Uterus (tissue), 4 donors: ENCODE results near the gene DNAJC24. TPM values are rescaled to one million over a fixed set of nuclear protein-coding genes. Genes with fewer than 3 reads are reported as not detected.

Source experiments
- DNase-seq, 2 donors: peaks; one replicate each; pipeline ENCODE4 v3.0.0-alpha.2; 2019 to 2020
- H3K27ac ChIP-seq, 2 donors: fragments of 200-600 bp; sonication (generic); 1 replicate in 1 of 2; 2 replicates in 1 of 2; pipeline ENCODE4 v1.5.1; 2016 to 2018
- H3K27me3 ChIP-seq, 2 donors: fragments of 200-600 bp; sonication (generic); one replicate each; pipeline ENCODE4 v1.5.1; 2018 to 2019; ENCODE audit warnings: control low read depth in 1 of 2
- H3K36me3 ChIP-seq, 2 donors: fragments of 200-600 bp; sonication (generic); one replicate each; pipeline ENCODE4 v1.5.1; 2019; ENCODE audit warnings: control low read depth in 1 of 2
- H3K4me1 ChIP-seq, 2 donors: fragments of 200-600 bp; sonication (generic); one replicate each; pipeline ENCODE4 v1.5.1; 2018 to 2019; ENCODE audit warnings: control low read depth in 1 of 2
- H3K4me3 ChIP-seq, 2 donors: fragments of 200-600 bp; sonication (generic); 1 replicate in 1 of 2; 2 replicates in 1 of 2; pipeline ENCODE4 v1.5.1; 2018 to 2019; ENCODE audit warnings: mild to moderate bottlenecking in 1 of 2
- H3K9me3 ChIP-seq, 2 donors: fragments of 200-600 bp; sonication (generic); one replicate each; pipeline ENCODE4 v1.5.1; 2019; ENCODE audit warnings: control low read depth in 1 of 2
- CTCF ChIP-seq, 4 experiments: fragments of 200-600 bp in 2 of 4; fragments of 450-650 bp in 2 of 4; sonication (generic) in 2 of 4; IDR thresholded peaks; one replicate each; pipeline ENCODE4 v1.5.1; 2016 to 2019; ENCODE audit warnings: antibody characterized with exemption in 4 of 4, mild to moderate bottlenecking in 2 of 4, moderate library complexity in 1 of 4
- POLR2A ChIP-seq, 2 donors: fragments of 450-650 bp; IDR thresholded peaks; one replicate each; pipeline ENCODE4 v1.6.1; 2016; ENCODE audit warnings: antibody characterized with exemption in 2 of 2, mild to moderate bottlenecking in 1 of 2, moderate library complexity in 1 of 2
- intact Hi-C: fragments of 100-400 bp; cut with DNase I; formaldehyde crosslinking; loops from one replicate; pipeline ENCODE4 v1.15.1; 2023; ENCODE audit warnings: low total_unique reads
- total RNA-seq, 4 donors: library from RNA; depleted of rRNA in 3 of 4; stranded (reverse); fragments of >200 nt in 3 of 4; gene quantifications; one replicate each; pipeline versions ENCODE4 v1.1.0 to v1.2.4, GENCODE V29; 2014 to 2023
- donor health status: DM: yes; HTN: yes; CAD: no.

Gene DNAJC24
- total RNA-seq, 4 donors from 2014 or later: 19.6 to 33.9 (median 23.0) TPM

DNA sequence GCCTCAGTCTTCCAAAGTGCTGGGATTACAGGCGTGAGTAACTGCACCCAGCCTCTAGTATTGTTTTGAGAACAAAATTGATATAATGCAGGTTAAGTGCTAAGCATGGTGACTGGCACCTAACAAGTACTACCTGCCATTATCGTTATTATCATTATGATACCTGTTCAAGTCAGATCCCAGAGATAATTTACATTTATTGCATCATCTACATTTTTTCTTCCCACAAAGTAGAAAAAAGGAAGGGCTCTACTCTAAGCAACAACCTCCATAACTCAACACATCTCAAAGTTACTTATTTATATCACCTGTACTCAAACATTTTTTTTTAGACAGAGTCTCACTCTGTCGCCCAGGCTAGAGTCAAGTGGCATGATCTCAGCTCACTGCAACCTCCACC lies 42.2 kb upstream of the DNAJC24 start:
- no peaks in the 10 kb centered on the region for H3K4me1 ChIP-seq
- DNase-seq: no peak
- TF ChIP-seq POLR2A (IDR thresholded peaks at IDR 0.05): no peak
- no peak for TF ChIP-seq CTCF (IDR thresholded peaks at IDR 0.05)
- intact Hi-C loops: no loop called here
- no peaks in the 10 kb centered on the region for H3K9me3 ChIP-seq
- H3K36me3 ChIP-seq: no peaks in the 10 kb centered on the region
- H3K27ac ChIP-seq: no peak overlapping the region
- H3K27me3 ChIP-seq: no peaks in the 10 kb centered on the region
- no peak overlapping the region for H3K4me3 ChIP-seq

DNA sequence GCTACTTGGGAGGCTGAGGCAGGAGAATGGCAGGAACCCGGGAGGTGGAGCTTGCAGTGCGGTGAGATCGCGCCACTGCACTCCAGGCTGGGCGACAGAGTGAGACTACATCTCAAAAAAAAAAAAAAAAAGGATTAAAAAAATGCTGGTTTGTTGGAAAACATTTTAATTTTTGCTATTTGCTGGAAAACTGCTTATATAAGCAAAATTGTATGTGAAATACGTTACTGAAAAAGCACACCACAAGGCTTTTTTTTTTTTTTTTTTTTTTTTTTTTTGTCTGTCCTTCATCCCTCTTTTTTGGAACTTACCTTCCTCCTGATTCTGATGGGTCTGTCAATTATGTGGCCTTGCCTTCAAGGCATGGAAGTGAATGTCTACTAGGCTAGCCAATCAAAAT lies 41.0 kb upstream of the DNAJC24 start:
- no peak overlapping the region for H3K27ac ChIP-seq
- DNase-seq: no peak
- H3K4me3 ChIP-seq: no peak overlapping the region
- no peak for TF ChIP-seq POLR2A (IDR thresholded peaks at IDR 0.05)
- no peak for TF ChIP-seq CTCF (IDR thresholded peaks at IDR 0.05)
- H3K27me3 ChIP-seq: no peaks in the 10 kb centered on the region
- H3K9me3 ChIP-seq: no peaks in the 10 kb centered on the region
- no peaks in the 10 kb centered on the region for H3K4me1 ChIP-seq
- intact Hi-C loops: no loop called here
- H3K36me3 ChIP-seq: no peaks in the 10 kb centered on the region

DNA sequence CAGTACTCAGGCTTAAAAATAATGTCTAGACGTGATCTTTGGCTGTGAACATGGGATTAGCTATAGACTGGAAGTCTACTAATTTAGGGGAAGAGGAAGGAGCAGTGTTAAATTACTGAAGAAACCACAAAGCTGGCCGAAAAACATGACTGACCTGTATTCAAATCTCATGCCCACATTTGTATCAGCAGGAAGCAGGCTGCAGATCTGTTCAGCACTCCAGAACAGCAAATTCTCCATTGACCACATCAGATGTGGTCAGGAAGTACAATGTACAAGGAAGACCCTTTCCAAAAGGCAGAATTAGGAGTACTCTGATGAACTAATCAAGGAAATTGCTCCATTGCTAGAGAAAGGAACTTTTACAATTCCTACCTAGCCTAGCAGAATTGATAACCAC lies 31.9 kb upstream of the DNAJC24 start:
- H3K27me3 ChIP-seq: no peaks in the 10 kb centered on the region
- H3K9me3 ChIP-seq: no peaks in the 10 kb centered on the region
- no peak overlapping the region for H3K27ac ChIP-seq
- no peaks in the 10 kb centered on the region for H3K36me3 ChIP-seq
- no peak overlapping the region for H3K4me3 ChIP-seq
- DNase-seq: no peak
- no peak for TF ChIP-seq POLR2A (IDR thresholded peaks at IDR 0.05)
- TF ChIP-seq CTCF (IDR thresholded peaks at IDR 0.05): no peak
- intact Hi-C loops: no loop called here
- H3K4me1 ChIP-seq: no peaks in the 10 kb centered on the region

DNA sequence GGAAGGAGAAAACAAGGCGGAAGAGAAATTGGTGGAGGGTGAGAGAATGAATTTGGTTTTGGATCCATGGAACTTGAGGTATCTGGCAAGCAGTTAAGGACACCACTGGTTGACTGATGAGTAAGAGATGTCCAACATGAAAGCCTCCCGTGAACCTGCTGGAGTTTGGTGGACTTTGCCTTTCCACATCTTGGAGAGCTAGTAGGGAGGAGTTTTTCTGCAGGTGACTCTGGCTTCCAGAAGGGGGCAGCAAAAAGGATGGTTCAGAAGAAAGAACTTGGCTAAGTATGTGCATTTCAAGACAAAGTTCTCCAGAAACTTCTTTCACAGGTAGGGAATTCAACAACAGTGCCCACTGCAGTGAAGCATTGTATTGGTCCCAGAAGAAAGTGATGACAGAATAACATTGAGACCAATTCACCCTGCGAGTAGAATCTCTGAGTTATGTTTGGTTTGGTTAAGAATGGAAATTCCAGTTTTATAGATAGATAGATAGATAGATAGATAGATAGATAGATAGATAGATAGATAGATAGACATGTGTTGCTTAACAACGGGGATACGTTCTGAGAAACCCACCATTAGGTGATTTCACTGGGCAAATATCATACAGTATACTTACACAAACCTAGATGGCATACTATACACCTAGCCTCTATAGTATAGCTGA lies 28.6 kb upstream of the DNAJC24 start:
- intact Hi-C loops: no loop called here
- H3K4me1 ChIP-seq: no peaks in the 10 kb centered on the region
- H3K27ac ChIP-seq: no peak overlapping the region
- H3K36me3 ChIP-seq: no peaks in the 10 kb centered on the region
- no peak for DNase-seq
- TF ChIP-seq CTCF (IDR thresholded peaks at IDR 0.05): no peak
- no peak for TF ChIP-seq POLR2A (IDR thresholded peaks at IDR 0.05)
- H3K27me3 ChIP-seq: no peaks in the 10 kb centered on the region
- no peaks in the 10 kb centered on the region for H3K9me3 ChIP-seq
- no peak overlapping the region for H3K4me3 ChIP-seq

GRCh38 chr11:31351168-31351567 lies 18.5 kb upstream of the DNAJC24 start:
- Histone ChIP-seq H3K4me3 (no peak overlapping the region), H3K9me3 (no peaks in the 10 kb centered on the region), H3K36me3 (peaks cover 0 to 3% of the 10 kb centered on the region in 2 donors), H3K27me3 (no peaks in the 10 kb centered on the region), H3K27ac (no peak overlapping the region), H3K4me1 (no peaks in the 10 kb centered on the region)
- no peak for TF ChIP-seq POLR2A (IDR thresholded peaks at IDR 0.05)
- TF ChIP-seq CTCF (IDR thresholded peaks at IDR 0.05): no peak
- intact Hi-C loops: no loop called here
- DNase-seq: no peak
